HepG2 (cell line): ENCODE results near the gene APRT.

Experiments
- CTCF ChIP-seq: sonication (generic); formaldehyde crosslinking; IDR thresholded peaks from 2 replicates; pipeline ENCODE4 v1.5.0; 2020; ENCODE audit warnings: mild to moderate bottlenecking, missing genetic modification reagents, moderate library complexity
- ELK4 ChIP-seq: sonication (generic); formaldehyde crosslinking; IDR thresholded peaks from 2 replicates; pipeline ENCODE4 v1.9.0; 2021; ENCODE audit warnings: missing genetic modification reagents, borderline replicate concordance
- EP300 ChIP-seq, 3 experiments: sonication (generic) in 1 of 3; formaldehyde crosslinking in 1 of 3; IDR thresholded peaks; 2 replicates each; pipeline versions ENCODE4 v1.5.1 to v1.6.1; 2011 to 2020; ENCODE audit warnings: low read depth in 2 of 3, low read length in 2 of 3, borderline replicate concordance in 1 of 3, improper control_type of control experiment in 1 of 3, mild to moderate bottlenecking in 1 of 3, missing genetic modification reagents in 1 of 3, moderate library complexity in 1 of 3
- POLR2A ChIP-seq, 2 experiments: IDR thresholded peaks; 2 replicates each; pipeline ENCODE4 v1.6.1; 2011; ENCODE audit warnings: low read depth in 2 of 2, low read length in 2 of 2, mild to moderate bottlenecking in 1 of 2, moderate library complexity in 1 of 2; ENCODE audit not compliant: insufficient read depth in 1 of 2
- POLR2AphosphoS2 ChIP-seq: IDR thresholded peaks from 2 replicates; pipeline ENCODE4 v1.6.1; 2011; ENCODE audit warnings: low read depth, low read length, improper control_type of control experiment
- TAF1 ChIP-seq: sonication (generic); formaldehyde crosslinking; IDR thresholded peaks from 2 replicates; pipeline ENCODE4 v1.4.0; 2020; ENCODE audit warnings: missing genetic modification reagents
- ZNF552 ChIP-seq: sonication (generic); formaldehyde crosslinking; IDR thresholded peaks from 2 replicates; pipeline ENCODE4 v1.9.0; 2022; ENCODE audit warnings: missing genetic modification reagents, mild to moderate bottlenecking, borderline replicate concordance
- ZNF564 ChIP-seq: sonication (generic); formaldehyde crosslinking; IDR thresholded peaks from 2 replicates; pipeline ENCODE4 v1.8.1; 2023; ENCODE audit warnings: mild to moderate bottlenecking, missing genetic modification reagents
- TF ChIP-seq, protein P1 (sequence below): sonication (generic); formaldehyde crosslinking; IDR thresholded peaks from 2 replicates; pipeline ENCODE4 v1.5.0; 2020; ENCODE audit warnings: mild to moderate bottlenecking, missing genetic modification reagents, borderline replicate concordance
- TF ChIP-seq, protein P2 (sequence below): sonication (generic); formaldehyde crosslinking; IDR thresholded peaks from 2 replicates; pipeline ENCODE4 v1.5.1; 2020; ENCODE audit warnings: missing genetic modification reagents, mild to moderate bottlenecking, borderline replicate concordance

DNA sequence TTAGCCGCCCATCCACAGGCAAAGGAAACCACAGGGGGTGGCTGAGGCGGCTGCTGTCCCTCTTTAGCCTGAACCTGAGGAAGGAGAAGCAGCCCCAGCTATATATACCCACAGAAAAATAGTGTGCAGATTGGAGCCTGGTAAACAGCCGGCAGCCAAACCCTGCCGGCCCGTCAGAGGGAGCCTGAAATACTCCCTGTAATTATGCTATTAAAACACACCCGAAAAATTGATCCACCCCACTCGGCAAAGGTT lies 33.5 kb downstream of the APRT start:
- no peak for TF ChIP-seq TAF1 (CRISPR knock-in tag)
- TF ChIP-seq CTCF (CRISPR knock-in tag): no peak
- no peak for TF ChIP-seq POLR2A (IDR thresholded peaks at IDR 0.05; ENCODE audit: insufficient read depth in 1 of 2, low read depth in 2 of 2, low read length in 2 of 2)
- no peak for TF ChIP-seq POLR2AphosphoS2
- TF ChIP-seq EP300 (IDR thresholded peaks at IDR 0.05; ENCODE audit: low read depth in 2 of 2, low read length in 2 of 2): no peak
- TF ChIP-seq EP300 (CRISPR knock-in tag; IDR thresholded peaks at IDR 0.05; ENCODE audit: borderline replicate concordance): no peak
- no peak for TF ChIP-seq ZNF552 (CRISPR knock-in tag)
- TF ChIP-seq, protein P1, sequence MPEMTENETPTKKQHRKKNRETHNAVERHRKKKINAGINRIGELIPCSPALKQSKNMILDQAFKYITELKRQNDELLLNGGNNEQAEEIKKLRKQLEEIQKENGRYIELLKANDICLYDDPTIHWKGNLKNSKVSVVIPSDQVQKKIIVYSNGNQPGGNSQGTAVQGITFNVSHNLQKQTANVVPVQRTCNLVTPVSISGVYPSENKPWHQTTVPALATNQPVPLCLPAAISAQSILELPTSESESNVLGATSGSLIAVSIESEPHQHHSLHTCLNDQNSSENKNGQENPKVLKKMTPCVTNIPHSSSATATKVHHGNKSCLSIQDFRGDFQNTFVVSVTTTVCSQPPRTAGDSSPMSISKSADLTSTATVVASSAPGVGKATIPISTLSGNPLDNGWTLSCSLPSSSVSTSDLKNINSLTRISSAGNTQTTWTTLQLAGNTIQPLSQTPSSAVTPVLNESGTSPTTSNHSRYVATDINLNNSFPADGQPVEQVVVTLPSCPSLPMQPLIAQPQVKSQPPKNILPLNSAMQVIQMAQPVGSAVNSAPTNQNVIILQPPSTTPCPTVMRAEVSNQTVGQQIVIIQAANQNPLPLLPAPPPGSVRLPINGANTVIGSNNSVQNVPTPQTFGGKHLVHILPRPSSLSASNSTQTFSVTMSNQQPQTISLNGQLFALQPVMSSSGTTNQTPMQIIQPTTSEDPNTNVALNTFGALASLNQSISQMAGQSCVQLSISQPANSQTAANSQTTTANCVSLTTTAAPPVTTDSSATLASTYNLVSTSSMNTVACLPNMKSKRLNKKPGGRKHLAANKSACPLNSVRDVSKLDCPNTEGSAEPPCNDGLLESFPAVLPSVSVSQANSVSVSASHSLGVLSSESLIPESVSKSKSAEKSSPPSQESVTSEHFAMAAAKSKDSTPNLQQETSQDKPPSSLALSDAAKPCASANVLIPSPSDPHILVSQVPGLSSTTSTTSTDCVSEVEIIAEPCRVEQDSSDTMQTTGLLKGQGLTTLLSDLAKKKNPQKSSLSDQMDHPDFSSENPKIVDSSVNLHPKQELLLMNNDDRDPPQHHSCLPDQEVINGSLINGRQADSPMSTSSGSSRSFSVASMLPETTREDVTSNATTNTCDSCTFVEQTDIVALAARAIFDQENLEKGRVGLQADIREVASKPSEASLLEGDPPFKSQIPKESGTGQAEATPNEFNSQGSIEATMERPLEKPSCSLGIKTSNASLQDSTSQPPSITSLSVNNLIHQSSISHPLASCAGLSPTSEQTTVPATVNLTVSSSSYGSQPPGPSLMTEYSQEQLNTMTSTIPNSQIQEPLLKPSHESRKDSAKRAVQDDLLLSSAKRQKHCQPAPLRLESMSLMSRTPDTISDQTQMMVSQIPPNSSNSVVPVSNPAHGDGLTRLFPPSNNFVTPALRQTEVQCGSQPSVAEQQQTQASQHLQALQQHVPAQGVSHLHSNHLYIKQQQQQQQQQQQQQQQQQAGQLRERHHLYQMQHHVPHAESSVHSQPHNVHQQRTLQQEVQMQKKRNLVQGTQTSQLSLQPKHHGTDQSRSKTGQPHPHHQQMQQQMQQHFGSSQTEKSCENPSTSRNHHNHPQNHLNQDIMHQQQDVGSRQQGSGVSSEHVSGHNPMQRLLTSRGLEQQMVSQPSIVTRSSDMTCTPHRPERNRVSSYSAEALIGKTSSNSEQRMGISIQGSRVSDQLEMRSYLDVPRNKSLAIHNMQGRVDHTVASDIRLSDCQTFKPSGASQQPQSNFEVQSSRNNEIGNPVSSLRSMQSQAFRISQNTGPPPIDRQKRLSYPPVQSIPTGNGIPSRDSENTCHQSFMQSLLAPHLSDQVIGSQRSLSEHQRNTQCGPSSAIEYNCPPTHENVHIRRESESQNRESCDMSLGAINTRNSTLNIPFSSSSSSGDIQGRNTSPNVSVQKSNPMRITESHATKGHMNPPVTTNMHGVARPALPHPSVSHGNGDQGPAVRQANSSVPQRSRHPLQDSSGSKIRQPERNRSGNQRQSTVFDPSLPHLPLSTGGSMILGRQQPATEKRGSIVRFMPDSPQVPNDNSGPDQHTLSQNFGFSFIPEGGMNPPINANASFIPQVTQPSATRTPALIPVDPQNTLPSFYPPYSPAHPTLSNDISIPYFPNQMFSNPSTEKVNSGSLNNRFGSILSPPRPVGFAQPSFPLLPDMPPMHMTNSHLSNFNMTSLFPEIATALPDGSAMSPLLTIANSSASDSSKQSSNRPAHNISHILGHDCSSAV (CRISPR knock-in tag): no peak
- TF ChIP-seq ZNF564: no peak
- no peak for TF ChIP-seq ELK4 (CRISPR knock-in tag)
- TF ChIP-seq, protein P2, sequence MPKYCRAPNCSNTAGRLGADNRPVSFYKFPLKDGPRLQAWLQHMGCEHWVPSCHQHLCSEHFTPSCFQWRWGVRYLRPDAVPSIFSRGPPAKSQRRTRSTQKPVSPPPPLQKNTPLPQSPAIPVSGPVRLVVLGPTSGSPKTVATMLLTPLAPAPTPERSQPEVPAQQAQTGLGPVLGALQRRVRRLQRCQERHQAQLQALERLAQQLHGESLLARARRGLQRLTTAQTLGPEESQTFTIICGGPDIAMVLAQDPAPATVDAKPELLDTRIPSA (CRISPR knock-in tag): no peak
